ENCODE data around the gene ZNF155. TPM values are rescaled to one million over a fixed set of nuclear protein-coding genes. Genes with fewer than 3 reads are reported as not detected.
A peak's percentile ranks its signal among the peaks of the same experiment; 100 is the strongest.

Gene ZNF155
- total and polyA plus RNA-seq, 10 of the 15 experiments (the other 5 are each of a cell fraction or from before 2014, with no cell fraction given) = 2.4 to 12.2 (median 5.6) TPM

- peak; percentile 97 for TF ChIP-seq ZBTB40 (IDR thresholded peaks at IDR 0.05; ENCODE audit: borderline replicate concordance)
- peak; percentile 9; the same call in 1 of the 2 replicates for TF ChIP-seq PKNOX1 (IDR thresholded peaks at IDR 0.05)
- no peak for TF ChIP-seq USF2 (IDR thresholded peaks at IDR 0.05; ENCODE audit: borderline replicate concordance, low read depth, low read length)
- no peak; a peak in 1 of 4 replicates for TF ChIP-seq BHLHE40 (IDR thresholded peaks at IDR 0.05; ENCODE audit: borderline replicate concordance in 1 of 2, low read depth in 2 of 2, low read length in 1 of 2)
- 0 out of 2 replicates have a peak, but pooled peaks have one; percentile 46 for TF ChIP-seq POLR2AphosphoS2 (IDR thresholded peaks at IDR 0.05; ENCODE audit: low read depth, low read length)
- no peak for TF ChIP-seq ATF2 (IDR thresholded peaks at IDR 0.05; ENCODE audit: low read length)
- no peak for TF ChIP-seq BCL3 (IDR thresholded peaks at IDR 0.05; ENCODE audit: borderline replicate concordance, insufficient read depth, low read depth, low read length, poor library complexity, severe bottlenecking)
- TF ChIP-seq ZNF207 (IDR thresholded peaks at IDR 0.05; ENCODE audit: borderline replicate concordance) = 0 out of 2 replicates have a peak, but pooled peaks have one; percentile 70
- peak; percentile 12 for TF ChIP-seq SP1 (IDR thresholded peaks at IDR 0.05; ENCODE audit: low read depth, low read length)
- no peak for TF ChIP-seq ZNF24 (IDR thresholded peaks at IDR 0.05)
- no peak for TF ChIP-seq SMAD1 (IDR thresholded peaks at IDR 0.05; ENCODE audit: low read depth, partially characterized antibody)
- peak; percentile 27; the same call in 1 of the 2 replicates for TF ChIP-seq E2F4 (IDR thresholded peaks at IDR 0.05; ENCODE audit: low read depth, low read length)
- TF ChIP-seq ELK1 (IDR thresholded peaks at IDR 0.05; ENCODE audit: low read depth, low read length) = peak; percentile 88
- no peak for TF ChIP-seq NFYA (IDR thresholded peaks at IDR 0.05; ENCODE audit: borderline replicate concordance, low read depth, low read length)
- TF ChIP-seq RCOR1 (conservative IDR thresholded peaks at IDR 0.05; ENCODE audit: low read depth, low read length) = no peak
- TF ChIP-seq SMC3 (IDR thresholded peaks at IDR 0.05; ENCODE audit: borderline replicate concordance, low read length) = no peak
- no peak for TF ChIP-seq ZBED1 (IDR thresholded peaks at IDR 0.05; ENCODE audit: borderline replicate concordance)
Observed at GRCh38 chr19:43934985-43935708, 48.8 kb upstream of the ZNF155 start, which contains the start of gene ZNF45 (continued).
